ENCODE results near the gene POLR2L.
A peak's percentile ranks its signal among the peaks of the same experiment; 100 is the strongest.

The POLR2L gene

DNA sequence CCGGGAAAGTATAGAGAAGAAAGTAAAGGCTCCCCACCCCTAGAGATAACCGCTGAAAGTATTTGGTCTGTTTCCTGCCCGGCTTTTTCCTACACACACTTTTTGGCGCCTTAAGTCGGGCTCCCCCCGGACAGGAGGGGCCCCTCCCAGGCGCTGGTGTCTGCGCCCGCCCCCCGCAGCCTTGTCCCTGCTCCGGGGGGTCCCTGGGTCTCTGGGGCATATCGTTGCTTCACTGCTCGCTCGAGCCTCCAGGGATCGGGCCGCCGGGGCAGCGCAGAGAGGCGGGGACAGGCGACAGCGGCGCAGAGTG lies 15.5 kb downstream of the POLR2L start:
- no peak for DNase-seq (ENCODE audit: low spot score)

- no peak for DNase-seq (ENCODE audit: low spot score)
These were observed 16.1 kb downstream of the POLR2L start for GRCh38 chr11:826227-826621.

DNA sequence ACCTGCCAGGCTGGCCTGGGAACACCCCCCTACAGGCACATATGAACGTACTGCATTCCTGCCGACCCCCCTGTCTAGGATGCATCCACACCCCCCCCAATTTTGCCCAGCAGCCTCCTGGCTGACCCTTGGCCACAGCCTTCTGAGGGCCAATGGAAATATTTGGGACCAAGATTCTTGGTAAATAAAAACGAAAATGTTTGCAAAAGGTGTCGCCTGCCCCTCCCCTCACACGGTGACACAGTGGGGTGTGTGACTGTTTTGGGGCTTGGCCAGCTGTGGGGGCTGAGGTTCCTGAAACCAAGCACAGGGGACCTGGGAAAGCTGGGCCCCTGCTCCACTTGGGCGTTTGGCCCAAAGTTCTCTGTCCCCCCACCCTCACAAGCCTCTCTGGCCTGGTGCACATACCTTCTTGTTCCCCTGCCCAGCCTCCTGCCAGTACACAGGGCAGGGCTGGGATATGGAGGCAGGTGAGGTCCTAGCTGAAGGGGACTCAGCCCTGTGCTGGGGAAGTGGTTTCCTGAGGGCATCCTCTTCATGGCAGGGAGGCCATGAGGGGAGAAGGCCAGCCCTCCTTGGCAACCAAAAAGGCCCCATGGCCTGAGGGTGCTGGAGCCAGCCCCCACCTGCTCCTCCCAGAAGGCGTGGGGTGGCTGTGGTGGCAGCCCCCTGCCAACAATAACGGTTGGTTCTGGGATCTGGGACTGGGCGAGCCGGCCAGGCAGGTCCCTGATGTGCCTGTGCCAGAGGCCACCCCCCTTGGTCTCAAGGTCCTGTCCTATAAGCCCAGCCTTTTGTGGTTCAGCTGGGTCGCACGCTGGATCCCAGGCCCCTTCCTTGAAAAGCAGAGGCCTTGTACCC lies 16.7 kb downstream of the POLR2L start:
- no peak for DNase-seq (ENCODE audit: low spot score)

- DNase-seq (ENCODE audit: low spot score), result no peak
These were observed 17.4 kb downstream of the POLR2L start for GRCh38 chr11:824942-825341.

DNA sequence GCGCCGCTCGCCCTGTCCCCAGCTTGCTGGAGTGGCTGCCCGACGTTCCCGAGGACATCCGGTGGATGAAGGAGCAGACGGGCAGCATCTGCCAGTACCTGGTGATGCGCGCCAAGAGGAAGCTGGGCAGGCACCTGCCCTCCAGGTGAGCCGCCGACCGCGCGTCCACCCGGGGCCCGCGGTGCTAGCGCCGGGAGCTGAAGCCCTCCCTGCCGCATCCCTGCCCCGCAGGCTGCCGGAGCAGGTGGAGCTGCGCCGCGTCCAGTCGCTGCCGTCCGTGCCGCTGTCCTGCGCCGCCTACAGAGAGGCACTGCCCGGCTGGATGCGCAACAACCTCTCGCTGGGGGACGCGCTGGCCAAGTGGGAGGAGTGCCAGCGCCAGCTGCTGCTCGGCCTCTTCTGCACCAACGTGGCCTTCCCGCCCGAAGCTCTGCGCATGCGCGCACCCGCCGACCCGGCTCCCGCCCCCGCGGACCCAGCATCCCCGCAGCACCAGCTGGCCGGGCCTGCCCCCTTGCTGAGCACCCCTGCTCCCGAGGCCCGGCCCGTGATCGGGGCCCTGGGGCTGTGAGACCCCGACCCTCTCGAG lies 17.9 kb downstream of the POLR2L start:
- no peak for DNase-seq (ENCODE audit: low spot score)

DNA sequence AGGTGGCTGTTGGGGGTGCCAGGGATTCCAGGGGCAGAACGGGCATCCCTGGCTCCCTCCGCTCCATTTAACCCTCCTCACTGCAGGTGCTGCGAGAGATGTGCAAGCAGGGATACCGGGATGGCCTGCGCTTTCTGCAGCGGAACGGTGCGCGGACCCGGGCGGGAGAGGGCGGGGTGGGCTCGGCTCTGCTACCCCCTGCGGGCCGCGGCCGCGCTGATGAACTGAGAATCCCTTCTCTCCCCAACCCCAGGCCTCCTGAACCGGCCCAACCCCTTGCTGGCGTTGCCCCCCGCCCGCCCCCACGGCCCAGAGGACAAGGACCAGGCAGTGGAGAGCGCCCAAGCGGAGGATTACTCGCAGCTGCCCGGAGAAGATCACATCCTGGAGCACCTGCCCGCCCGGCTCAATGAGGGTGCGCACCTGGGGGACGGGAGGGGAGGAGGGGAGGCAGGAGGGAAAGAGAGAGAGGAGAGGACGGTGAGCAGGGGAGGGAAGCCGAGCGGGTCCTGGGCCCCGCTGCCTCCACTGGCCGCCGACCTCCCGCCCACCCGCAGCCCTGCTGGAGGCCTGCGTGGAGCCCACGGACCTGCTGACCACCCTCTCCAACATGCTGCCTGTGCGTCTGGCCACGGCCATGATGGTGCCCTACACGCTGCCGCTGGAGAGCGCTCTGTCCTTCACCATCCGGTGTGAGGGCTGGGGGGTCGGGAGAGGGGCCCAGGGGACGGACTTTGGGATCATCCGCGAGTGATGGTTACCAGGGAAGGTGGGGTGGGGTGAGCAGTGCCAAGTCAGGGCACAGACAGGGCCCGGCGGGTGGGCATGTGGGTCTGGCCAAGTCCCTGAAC lies 18.7 kb downstream of the POLR2L start:
- no peak for DNase-seq (ENCODE audit: low spot score)

DNA sequence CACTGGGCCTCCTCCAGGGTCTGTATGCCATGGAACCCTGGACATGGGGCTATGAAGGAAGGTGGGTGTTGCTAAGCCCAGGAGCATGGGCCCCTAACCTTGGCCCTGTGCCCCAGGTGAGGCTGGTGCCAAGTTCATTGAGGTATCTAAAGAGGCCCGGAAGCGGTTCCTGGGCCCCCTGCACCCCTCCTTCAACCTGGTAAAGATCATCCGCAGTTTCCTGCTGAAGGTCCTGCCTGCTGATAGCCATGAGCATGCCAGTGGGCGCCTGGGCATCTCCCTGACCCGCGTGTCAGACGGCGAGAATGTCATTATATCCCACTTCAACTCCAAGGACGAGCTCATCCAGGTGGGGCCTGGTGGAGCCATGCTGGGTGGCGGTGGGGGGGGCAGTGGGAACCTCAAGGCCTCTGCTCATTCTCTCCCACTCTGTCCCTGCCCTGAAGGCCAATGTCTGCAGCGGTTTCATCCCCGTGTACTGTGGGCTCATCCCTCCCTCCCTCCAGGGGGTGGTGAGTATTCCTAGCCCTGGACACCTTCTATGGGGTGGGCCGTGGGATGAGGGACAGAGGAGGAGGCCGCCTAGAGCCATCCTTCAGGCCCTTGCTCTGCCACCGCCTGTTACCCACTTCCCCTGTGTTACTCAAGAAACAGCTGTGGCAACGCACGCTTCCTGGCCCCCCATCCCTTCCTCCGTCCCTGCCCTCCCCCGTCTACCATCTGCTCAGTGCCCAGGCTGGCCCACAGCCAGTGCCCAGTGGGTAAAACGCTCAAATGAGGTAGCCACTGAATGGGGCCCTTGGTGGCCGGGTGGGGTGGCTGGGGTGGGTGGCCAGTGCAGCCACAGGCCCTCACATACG lies 20.6 kb downstream of the POLR2L start:
- DNase-seq (ENCODE audit: low spot score), result no peak

DNA sequence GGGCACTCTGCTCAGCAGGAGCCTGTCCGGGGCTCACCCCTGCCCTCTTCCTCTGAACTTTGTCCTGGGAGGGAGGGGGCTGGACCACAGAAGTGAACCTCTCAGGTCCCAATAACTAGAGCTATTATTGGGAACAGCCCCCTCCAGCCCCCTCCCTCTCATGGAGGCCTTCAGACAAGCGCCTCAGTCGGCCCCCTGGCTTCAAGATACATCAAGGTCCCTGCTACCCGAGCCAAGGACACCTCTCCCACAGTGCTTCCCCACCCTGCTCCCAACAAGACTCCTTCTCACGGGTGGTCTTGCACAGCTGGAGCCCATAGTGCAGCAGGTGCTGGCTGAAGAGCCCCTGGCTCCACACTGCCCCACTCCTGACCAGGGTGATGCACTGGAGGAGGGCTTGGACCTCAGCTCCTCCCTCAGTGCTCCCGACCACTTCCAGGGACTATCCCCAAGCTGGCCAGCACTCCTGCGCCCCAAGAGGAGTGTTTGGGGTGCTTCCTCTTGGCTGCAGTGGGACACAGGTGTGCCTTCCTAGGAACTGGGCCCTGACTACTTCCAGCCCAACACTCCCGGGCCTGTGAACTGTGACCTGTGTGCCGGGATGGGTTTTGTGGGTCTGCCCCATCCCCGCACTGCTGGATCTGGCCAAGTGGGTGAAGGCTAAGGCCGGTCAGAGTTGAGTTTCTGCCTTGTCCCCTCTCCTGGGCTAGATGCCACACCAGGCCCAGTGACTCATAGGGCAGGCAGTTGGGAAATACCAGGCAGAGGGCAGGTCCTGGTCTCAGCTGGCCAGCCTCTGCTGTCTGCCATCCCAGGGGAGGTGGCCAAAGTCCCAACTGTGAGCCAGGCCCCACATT lies 21.4 kb downstream of the POLR2L start:
- no peak for DNase-seq (ENCODE audit: low spot score)

DNA sequence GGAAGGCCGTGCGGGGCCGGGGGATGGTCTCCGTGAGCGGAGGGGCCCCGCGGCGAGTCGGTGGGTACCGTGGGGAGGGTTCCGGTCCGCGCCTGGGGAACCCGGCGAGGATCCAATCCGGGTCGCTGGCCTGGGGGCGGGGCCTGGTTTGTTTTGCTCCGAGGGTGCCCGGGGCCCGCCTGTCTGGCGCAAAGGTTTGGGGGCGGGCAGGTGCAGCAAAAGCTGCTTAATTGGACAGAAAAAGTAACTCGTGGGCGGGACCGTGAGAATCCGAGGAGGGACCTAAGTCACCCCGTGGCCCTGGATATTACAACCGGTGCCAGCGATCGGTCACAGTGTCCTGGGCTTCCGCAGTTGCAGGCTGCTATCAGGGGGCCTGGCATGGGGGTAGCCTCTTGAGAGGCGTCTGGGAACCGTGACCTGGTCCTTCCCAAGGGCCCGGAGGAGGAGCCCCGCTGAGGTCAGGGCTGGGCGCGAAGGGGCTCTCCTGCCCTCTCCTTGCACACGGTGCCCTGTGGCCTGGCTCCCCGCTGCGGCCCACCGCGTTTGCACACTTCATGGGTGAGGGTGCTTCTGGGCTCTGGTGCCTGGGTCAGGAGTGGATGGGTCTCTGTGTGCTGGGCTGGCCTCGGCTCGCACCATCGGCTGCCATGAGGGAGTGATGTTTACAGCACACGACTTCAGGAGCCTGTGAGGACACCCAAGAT lies 22.2 kb downstream of the POLR2L start:
- peak; percentile 91 for DNase-seq (ENCODE audit: low spot score)

DNA sequence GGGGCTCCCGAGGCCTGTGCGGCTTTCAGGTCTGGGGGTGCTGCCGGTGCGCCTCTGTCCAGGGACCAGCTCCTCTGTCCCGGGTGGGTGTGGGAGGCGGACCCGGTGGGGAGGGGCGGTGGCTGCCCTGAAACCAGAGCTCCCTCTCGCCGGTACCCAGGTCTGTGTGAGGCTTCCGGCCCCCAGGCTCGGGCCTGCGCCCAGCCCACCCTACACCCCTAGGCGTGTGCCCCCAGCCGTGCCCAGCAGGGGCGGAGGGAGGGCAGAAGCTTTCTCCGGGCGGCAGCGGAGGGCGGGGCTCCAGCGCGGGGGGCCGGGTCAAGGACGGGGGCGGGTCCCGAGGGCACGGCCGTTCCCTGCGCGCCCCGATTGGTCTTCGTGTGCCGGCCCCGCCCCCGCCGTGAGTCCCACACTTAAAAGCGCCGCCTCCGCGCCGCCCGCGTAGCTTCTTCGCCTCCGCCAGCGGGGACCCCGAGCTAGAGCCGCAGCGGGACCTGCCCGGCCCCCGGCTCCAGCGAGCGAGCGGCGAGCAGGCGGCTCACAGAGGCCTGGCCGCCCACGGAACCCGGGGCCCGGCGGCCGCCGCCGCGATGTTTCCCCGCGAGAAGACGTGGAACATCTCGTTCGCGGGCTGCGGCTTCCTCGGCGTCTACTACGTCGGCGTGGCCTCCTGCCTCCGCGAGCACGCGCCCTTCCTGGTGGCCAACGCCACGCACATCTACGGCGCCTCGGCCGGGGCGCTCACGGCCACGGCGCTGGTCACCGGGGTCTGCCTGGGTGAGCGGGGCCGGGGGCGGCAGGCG lies 23.0 kb downstream of the POLR2L start:
- peak; percentile 94 for DNase-seq (ENCODE audit: low spot score)

DNA sequence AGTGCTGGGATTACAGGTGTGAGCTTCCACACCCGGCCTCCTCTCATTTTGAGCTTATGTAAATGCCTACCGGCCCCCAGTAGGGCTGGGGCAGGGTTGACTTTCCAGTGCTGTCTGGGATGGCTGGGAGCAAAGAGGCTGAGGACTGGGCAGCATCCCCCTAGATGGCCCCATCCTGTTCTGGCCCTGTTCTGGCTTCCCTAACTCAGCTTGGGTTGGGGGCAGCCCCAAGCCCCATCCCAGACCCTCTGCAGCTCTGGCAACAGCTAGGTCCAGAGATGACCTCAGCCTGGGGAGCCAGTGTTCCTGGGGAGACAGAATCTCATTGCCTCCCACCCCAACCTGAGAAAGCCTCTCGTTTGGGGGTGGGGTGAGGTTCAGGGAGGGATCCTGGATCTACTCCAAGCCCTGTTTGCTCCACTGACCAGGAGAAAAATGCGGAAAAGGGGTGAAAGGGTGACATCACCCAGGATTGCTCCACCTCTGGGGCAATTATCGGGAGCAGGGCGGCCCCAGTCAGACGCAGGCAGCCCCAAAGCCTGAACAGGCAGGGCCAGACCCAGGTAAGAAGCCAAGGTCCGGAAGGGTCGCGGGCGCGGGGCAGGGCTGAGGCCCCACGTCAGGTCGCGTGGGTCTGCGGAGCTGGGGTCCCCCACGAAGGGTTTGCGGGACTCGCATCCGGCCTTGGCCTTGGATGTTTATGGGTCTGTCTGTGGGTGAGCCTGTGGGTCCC lies 23.8 kb downstream of the POLR2L start, which contains the start of gene PNPLA2:
Gene PNPLA2, plus strand, starts transcription at position 519 of the 733 bp plus-strand sequence. CDS start 805 bp downstream, outside the sequence.
- no peak for DNase-seq (ENCODE audit: low spot score)

- DNase-seq (ENCODE audit: low spot score), result no peak
These were observed 25.9 kb downstream of the POLR2L start for GRCh38 chr11:816433-816779.

DNA sequence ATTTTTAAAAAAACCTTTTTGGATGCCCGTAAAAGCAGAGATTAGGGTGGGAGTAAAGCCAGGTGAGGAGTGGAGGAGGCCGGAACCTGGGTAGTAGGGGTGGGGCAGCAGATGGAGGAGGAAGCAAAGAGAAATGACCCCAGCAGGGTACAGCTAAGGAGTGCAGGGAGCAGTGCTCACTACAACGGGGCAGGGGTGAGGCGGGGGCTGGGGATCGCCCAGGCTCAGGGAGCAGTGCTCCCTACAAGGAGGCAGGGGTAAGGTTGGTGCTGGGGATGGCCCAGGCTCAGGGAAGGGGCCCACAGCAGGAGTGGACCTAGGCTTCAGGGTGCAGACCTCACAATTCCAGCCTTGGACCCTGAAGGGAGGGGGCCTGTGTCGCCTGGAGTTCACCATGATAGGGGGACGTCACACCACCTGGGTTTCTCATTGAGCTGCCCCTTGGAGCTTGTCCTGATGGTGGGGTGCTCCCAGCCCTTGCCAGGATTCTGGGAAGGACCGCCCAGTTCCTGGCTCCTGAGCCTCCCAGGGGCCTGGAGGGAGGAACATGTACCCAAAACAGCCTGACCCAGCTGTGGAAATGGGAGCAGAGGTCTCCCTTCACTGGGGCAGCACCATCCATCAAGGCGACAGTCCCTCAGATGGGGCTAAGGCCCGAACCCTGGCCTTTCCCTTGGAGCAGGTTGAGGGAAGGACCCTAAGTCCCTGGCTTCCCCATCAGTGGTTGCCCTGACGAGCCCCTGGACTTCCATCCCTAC lies 26.5 kb downstream of the POLR2L start:
- no peak for DNase-seq (ENCODE audit: low spot score)

- no peak for DNase-seq (ENCODE audit: low spot score)
These were observed 28.8 kb downstream of the POLR2L start for GRCh38 chr11:813456-814096.

DNA sequence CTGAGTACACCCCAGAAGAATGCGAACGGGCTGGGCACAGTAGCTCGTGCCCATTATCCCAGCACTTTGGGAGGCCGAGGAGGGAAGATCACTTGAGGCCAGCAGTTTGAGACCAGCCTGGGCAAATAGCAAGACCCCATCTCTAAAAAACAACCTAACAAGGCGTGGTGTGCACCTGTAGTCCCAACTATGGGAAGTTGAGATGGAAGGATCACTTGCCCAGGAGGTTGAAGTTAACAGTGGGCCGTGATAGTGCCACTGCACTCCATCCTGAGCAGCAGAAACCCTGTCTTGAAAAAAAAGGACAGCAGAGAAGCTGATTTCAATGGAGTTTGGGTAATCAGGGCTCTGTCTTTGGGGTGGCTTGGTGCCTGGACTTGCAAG lies 29.3 kb downstream of the POLR2L start:
- DNase-seq (ENCODE audit: low spot score), result no peak

DNA sequence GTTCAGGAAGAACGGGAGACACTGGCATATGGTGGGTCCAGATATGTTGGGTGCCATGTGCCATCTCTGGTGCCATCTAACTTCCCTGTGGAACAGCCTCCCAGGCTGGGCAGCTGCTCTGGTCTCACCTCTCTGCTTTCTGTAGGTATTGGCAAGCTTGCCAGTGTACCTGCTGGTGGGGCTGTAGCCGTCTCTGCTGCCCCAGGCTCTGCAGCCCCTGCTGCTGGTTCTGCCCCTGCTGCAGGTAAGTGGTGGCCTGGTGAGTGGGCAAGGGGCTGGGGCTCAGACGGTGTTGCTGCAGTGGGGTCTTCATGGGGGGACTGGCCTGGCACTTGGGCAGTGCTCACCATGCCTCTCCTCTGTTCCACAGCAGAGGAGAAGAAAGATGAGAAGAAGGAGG lies 29.9 kb downstream of the POLR2L start:
- DNase-seq (ENCODE audit: low spot score), result no peak

DNA sequence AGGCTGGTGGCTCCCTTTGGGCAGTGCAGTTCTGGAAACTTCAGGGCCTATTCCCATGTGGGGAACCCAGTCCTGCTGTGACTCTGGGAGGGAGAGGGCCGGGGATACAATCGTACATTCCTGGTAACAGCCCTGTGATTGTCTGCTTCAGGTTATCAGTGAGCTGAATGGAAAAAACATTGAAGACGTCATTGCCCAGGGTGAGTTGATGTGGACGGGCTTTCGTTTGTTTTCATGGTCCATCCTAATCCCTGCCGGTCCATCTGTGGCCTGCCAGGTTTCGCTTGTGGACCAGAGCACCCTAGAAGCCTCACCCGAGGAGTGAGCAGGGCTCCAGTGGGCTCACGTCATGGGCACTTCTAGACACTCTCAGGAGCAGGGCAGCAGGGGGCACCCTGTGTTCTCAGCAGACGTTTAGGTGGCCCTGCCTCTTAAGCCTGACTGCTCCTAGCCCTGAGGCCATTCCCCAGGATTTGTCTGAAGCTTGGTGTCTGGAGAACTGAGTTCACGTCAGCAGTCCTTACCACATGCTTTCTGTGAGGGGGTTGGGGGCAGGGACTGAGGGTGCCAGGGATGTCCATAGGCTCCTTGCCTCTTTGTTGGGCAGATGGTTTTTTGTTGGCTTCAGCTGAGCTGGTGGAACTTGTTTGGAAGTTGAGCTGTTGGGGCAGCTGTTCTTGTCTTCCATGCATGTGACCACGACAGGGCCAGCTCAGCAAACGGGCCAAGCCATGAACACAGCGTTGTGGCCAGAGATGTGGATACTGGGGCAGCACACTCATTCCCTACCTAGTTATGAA lies 30.7 kb downstream of the POLR2L start:
- no peak for DNase-seq (ENCODE audit: low spot score)
